ENCODE measurements around the gene SLC25A3.
"Not testable (repeated sequence)": the region's sequence is repeated elsewhere in the genome, so short reads cannot be mapped to it uniquely, and the experiment has no call there.

SLC25A3 gene

GRCh38 chr12:98593351-98594049 lies at the start of gene SLC25A3:
TSS of gene SLC25A3 (plus strand) at chr12:98593686. CDS start at chr12:98593979, 293 bp downstream.
- peak; percentile 87 to 93 (median 90) for DNase-seq

- DNase-seq, result no peak
Observed at GRCh38 chr12:98543701-98544100, 49.8 kb upstream of the SLC25A3 start.

GRCh38 chr12:98544751-98545150 lies 48.7 kb upstream of the SLC25A3 start:
- DNase-seq, result no peak

GRCh38 chr12:98549371-98550110 lies 43.9 kb upstream of the SLC25A3 start:
- DNase-seq, result no peak

GRCh38 chr12:98551787-98552186 lies 41.7 kb upstream of the SLC25A3 start:
- no peak for DNase-seq

- not testable (repeated sequence) for DNase-seq
Observed at GRCh38 chr12:98558097-98558496, 35.4 kb upstream of the SLC25A3 start.

GRCh38 chr12:98559666-98560065 lies 33.8 kb upstream of the SLC25A3 start:
- no peak for DNase-seq

GRCh38 chr12:98561846-98562245 lies 31.6 kb upstream of the SLC25A3 start:
- DNase-seq, result no peak

- DNase-seq, result no peak
Observed at GRCh38 chr12:98572010-98572409, 21.5 kb upstream of the SLC25A3 start.

- no peak for DNase-seq
Observed at GRCh38 chr12:98574110-98574509, 19.4 kb upstream of the SLC25A3 start.

GRCh38 chr12:98575013-98575412 lies 18.5 kb upstream of the SLC25A3 start:
- DNase-seq, result no peak

GRCh38 chr12:98576795-98577194 lies 16.7 kb upstream of the SLC25A3 start:
- DNase-seq, result not testable (repeated sequence)

- DNase-seq, result no peak
Observed at GRCh38 chr12:98578392-98578791, 15.1 kb upstream of the SLC25A3 start.

- DNase-seq, result no peak
Observed at GRCh38 chr12:98578821-98579220, 14.7 kb upstream of the SLC25A3 start.

GRCh38 chr12:98579347-98579746 lies 14.1 kb upstream of the SLC25A3 start:
- DNase-seq, result no peak

GRCh38 chr12:98579835-98580234 lies 13.7 kb upstream of the SLC25A3 start:
- no peak for DNase-seq

GRCh38 chr12:98580695-98581094 lies 12.8 kb upstream of the SLC25A3 start:
- no peak for DNase-seq

GRCh38 chr12:98581101-98581500 lies 12.4 kb upstream of the SLC25A3 start:
- DNase-seq, result no peak

GRCh38 chr12:98582093-98582492 lies 11.4 kb upstream of the SLC25A3 start:
- DNase-seq, result no peak

- DNase-seq, result no peak
Observed at GRCh38 chr12:98587084-98587483, 6.4 kb upstream of the SLC25A3 start.

- no peak for DNase-seq
Observed at GRCh38 chr12:98591209-98591608, 2.3 kb upstream of the SLC25A3 start.

GRCh38 chr12:98592825-98593322 lies 612 bp upstream of the SLC25A3 start:
- no peak for DNase-seq

GRCh38 chr12:98594050-98594835 lies 757 bp downstream of the SLC25A3 start:
- DNase-seq, result peak in 3 of 4 experiments; percentile 14 to 35 (median 34)

All from activated CD4-positive, CD25-positive, alpha-beta regulatory T cell (primary cell).